NCI-H2029 treated with DMSO at 0.1 percent for 48 hours (cell line): Measurements from ENCODE around the gene TCF19.
A peak's percentile ranks its signal among the peaks of the same experiment; 100 is the strongest.
"Not testable (repeated sequence)": the region's sequence is repeated elsewhere in the genome, so short reads cannot be mapped to it uniquely, and the experiment has no call there.

Experiments
- DNase-seq: peaks from one replicate; lab custom pipeline; 2025; lab: John Stamatoyannopoulos, UW

TCF19 gene

GRCh38 chr6:31183287-31183686 lies 24.9 kb downstream of the TCF19 start:
- DNase-seq = not testable (repeated sequence)

DNA sequence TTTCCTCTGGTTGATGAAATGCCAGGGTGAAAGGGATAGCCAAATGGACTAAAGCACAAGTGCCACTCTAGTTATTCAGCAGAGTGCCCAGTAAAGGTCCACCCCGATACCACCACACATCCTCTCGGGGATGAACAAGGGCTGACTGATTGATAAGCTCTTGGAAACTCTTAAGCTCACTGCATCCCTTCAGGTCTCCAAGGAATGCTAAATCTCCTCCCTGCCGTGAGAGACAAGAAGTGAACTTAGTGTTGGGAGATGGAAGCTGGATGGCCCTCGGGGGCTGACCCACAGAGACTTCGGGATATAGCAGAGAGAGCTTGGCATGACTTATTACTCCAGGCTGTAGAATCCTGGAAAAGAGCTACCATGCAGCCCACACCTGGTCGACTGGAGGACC lies 25.5 kb downstream of the TCF19 start:
- not testable (repeated sequence) for DNase-seq

- not testable (repeated sequence) for DNase-seq
These were observed 27.3 kb downstream of the TCF19 start for GRCh38 chr6:31185695-31186051.

DNA sequence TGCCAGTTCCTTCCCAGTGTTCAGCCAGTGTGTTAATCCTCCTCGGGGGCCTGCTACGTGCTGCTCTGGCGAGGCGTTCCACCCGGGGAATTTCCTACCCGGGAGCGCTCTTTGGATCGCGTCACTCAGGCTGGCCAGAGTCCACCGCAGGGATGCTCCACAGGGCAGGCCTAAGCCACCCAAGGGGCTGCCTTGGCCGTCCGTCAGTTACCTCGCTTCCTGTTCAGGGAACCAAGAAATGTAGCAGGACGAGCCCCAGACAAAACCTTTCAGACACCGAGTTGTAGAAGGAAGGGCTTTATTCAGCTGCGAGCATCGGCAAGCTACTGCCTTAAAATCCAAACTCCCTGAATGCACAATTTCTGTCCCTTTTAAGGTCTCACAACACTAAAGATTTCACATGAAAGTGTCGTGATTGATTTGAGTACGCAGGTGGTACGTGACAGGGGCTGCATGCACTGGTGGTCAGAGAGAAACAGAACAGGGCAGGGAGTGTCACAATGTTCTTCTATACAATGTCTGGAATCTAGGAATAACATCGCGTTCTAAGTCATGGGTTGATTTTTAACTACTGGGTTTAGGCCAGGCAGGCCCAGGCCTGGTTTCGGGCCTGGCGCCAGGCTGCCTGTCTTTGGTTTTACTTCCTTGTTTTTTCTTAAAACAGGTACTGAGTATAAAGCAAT lies 27.8 kb downstream of the TCF19 start:
- no peak for DNase-seq

DNA sequence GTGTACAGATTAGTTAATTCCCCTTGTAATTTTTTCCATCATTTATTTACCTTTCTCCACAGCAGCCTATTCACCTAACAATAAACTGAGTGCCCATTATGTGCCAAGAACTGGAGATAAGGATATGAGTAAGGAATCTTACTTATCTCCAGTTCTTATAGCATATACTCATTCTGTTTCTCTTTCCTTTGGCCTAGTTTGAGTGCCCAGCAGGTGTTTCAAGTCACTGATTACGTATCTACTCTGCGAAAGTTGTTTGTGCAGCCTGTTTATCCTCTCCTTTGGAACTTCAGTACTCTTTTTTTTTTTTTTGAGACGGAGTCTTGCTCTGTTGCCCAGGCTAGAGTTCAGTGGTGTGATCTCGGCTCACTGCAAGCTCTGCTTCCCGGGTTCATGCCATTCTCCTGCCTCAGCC lies 29.4 kb downstream of the TCF19 start:
- no peak for DNase-seq

GRCh38 chr6:31189223-31189622 lies 30.8 kb downstream of the TCF19 start:
- not testable (repeated sequence) for DNase-seq

DNA sequence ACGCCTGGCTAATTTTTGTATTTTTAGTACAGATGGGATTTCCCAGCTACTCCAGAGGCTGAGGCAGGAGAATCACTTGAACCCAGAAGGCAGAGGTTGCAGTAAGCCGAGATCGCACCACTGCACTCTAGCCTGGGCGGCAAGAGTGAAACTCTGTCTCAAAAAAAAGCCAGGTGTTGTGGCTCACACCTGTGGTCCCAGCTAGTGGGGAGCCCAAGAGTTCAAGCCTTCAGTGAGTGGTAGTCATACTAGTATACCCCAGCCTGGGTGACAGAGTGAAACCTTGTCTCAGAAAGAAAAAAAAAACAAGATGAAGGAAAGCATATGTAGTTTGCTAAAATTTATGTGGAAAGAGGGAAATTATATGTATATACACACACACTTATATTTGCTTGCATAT lies 32.1 kb downstream of the TCF19 start:
- no peak for DNase-seq

DNA sequence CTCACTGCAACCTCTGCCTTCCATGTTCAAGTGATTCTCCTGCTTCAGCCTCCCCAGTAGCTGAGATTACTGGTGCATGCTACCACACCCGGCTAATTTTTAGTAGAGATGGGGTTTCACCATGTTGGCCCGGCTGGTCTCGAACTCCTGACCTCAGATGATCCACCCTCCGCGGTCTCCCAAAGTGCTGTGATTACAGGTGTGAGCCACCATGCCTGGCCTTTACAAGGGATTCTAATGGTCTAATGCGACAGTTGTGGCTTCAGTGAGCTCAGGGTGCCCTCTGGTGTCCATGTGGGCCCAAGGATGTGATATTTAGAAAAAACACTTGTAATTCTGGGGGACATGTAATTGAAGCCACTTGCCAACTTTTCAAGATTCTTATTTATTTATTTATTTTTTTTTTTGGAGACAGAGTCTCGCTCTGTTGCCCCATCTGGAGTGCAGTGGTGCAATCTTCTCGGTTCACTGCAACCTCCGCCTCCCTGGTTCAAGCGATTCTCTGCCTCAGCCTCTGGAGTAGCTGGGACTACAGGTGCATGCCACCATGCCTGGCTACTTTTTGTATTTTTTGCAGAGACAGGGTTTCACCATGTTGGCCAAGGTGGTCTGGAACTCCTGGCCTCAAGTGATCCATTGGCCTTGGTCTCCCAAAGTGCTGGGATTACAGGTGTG lies 34.2 kb downstream of the TCF19 start:
- peak; percentile 69 for DNase-seq

GRCh38 chr6:31193206-31193605 lies 34.8 kb downstream of the TCF19 start:
- DNase-seq = no peak

DNA sequence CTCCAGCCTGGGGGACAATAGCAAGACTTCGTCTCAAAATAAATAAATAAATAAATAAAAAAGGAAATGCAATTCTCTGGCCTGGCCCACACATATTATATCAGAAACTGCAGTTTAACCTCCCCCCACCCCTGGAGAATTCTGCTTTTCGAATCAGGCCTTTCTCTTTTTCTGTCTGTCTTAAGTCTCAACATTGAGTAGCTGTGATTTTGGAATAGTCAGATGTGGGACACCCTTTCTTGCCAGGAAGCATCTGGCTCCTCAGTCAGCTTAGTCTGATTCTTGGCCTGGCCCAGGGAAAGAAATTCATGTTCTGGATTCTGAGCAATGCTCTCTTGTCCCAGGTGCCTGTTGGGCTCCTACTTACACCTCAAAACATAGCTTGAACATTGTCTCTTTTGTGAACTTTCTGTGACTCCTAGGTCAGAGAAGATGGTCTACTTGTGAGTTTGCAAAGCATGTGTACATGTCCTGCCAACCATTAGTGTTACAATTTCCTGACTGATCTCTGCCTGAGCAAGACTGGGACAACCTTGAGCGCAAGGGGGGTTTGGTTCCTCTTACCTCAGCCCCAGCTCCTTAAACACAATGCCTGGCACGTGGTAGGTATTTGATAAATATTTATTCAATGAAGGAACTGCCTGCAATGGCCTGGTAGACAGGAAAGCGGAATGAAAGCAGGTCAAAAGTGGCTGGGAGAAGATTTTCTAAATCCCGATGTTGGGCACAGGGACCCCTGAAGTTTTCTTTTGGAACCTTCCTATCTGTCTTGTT lies 35.9 kb downstream of the TCF19 start:
- DNase-seq = no peak

- not testable (repeated sequence) for DNase-seq
These were observed 37.1 kb downstream of the TCF19 start for GRCh38 chr6:31195308-31195979.

DNA sequence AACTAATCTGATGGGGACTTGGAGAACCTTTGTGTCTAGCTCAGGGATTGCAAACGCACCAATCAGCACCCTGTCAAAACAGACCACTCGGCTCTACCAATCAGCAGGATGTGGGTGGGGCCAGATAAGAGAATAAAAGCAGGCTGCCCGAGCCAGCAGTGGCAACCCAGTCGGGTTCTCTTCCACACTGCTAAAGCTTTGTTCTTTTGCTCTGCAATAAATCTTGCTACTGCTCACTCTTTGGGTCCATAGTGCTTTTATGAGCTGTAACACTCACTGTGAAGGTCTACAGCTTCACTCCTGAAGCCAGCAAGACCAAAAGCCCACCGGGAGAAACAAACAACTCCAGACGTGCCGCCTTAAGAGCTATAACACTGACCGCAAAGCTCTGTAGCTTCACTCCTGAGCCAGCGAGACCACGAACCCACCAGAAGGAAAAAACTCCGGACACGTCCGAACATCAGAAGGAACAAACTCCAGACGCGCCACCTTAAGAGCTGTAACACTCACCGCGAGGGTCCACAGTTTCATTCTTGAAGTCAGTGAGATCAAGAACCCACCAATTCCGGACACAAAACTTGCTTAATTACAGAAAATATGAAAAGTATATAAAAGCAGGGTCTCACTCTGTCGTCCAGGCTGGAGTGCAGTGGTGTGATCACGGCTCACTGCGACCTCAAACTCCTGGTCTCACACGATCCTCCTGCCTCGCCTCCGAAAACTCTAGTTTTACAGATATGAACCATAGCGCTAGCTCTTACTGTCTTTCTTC lies 38.0 kb downstream of the TCF19 start:
- not testable (repeated sequence) for DNase-seq

DNA sequence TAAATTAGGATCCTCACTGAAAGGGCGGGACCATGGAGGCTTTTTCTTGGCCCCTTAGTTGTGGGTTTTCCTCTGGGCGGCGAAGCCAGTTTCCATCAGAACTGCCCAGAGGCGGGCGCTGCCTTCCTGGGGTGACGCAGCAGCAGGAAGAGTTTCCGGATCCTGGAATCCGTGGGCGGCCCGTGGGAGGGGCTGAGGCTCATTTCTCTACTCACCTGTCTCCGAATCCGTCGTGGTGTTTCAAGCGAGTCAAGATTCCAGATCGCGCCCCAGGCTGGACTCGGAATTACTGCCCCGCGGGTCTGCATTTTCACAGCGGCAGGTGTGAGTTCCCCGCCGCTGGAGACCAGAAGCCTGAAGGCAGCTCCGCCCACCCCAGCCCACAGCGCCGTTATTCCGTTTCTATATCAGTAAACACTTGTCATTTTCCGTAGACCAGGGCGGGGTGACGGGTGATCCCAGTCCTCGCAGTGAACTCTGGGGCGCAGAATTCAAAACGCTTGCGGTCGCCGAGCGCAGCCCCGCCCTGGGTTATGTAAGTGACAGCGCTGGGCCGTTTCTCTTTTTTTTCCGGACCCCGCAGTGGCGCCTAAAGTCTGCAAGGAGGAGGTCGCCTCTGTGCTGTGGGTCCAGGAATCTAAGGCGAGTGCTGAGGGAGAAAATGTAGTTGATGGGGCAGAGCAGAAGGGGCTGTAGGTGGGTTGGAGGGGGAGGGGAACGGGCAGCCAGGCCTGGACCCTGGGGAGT lies 39.3 kb downstream of the TCF19 start:
- DNase-seq = peak; percentile 82

DNA sequence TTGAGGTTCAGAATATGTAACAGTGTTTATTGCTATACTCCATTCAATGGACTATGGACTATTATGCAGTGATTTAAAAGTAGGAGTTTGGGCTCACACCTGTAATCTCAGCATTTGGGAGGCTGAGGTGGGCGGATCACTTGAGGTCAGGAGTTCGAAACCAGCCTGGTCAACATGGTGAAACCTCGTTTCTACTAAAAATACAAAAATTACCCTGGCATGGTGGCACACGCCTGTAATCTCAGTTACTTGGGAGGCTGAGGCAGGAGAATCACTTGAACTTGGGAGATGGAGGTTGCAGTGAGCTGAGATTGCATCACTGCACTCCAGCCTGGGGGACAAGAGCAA lies 40.7 kb downstream of the TCF19 start:
- not testable (repeated sequence) for DNase-seq

GRCh38 chr6:31202259-31203166 lies 44.1 kb downstream of the TCF19 start:
- DNase-seq = peak; percentile 47

DNA sequence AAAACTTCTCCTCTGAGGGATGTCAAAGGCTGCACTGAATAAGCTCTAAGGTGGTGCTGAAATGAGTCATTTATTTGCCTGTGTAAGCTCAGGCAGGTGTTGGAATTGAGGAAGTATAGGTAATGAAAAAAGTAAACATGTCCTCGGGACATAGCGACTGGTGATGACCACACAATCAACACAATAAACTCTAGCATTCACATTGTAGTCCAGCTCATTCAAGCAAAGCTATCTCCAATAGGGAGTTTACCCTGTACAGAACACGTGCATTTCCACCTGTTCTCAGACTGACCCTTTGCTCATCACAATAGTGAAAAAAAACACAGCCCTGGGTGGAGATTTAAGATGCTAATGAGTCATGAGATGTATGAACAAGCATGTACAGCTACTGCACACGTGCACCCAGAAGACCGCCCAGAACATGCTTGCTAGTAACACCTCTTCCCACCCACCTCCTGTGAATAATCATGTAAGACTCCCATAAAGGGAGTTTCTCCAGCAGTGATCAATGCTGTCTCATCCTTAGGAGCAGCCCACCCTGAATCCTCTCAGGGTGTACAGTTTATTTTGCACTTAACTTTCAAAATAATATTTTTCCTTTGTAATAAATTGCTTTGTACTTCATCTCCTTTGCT lies 45.1 kb downstream of the TCF19 start:
- peak; percentile 97 for DNase-seq

DNA sequence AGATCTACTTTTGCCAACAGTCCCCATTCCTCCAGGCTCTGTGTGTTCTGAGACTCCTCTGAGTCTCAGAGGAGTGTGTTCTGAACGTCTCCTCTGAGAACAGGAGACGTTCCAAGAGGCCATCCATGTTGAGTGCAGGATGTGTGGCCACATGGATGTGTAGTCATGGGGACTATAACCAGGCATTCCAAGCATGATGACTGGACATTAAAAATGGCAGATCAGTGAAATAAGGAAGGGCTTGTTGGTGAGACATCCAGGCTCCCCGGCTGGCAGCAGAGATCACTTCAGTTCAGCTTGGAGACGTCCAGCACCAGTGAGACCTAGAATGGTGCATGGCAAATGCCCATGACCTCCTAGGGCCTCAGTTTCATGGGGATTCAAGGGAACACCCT lies 46.4 kb downstream of the TCF19 start:
- DNase-seq = no peak

- no peak for DNase-seq
These were observed 47.2 kb downstream of the TCF19 start for GRCh38 chr6:31205638-31206037.

DNA sequence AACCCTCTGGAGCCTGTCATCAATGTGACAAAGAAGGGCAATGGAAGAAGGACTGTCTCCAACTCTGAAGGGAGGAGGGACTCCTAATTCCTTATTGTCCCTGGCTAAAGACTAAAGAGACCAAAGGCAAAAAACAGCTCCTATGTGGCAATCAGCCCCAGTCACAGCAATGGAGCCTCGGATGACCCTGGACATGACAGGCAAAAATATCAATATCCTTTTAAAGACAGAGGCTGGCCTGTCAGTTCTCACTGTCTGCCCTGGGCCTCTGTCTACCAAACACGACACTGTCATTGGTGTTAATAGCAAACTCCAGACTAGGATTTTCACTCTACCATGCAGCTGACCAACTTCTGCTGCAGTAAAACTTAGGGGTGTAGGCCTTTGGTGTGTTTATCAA lies 50.1 kb downstream of the TCF19 start:
- DNase-seq = no peak

DNA sequence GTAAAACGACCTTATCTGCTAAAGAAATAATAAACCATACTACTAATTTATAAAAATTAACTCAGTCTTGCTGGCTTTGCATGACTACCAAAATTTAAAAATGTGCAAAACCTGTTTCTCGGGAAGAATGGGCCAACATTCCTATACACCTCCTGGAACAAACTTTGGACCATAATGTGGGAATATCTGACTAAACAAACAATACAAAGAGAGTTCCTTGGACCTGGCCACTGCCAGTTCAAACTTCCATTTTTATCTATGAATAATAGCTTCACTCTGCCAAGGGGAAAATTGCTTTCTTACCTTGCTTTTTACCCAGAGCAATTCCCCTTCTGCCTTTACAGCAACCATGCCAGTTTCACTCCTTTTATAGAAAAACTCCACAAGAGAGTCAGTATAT lies 50.7 kb downstream of the TCF19 start:
- no peak for DNase-seq
